GM10847 (cell line): ENCODE data around the gene DNAJC25.

Experiments
- POLR2A ChIP-seq: IDR thresholded peaks from 2 replicates; pipeline ENCODE4 v1.6.1; 2011; ENCODE audit not compliant: insufficient read length; ENCODE audit errors: extremely low read depth

DNAJC25 gene

DNA sequence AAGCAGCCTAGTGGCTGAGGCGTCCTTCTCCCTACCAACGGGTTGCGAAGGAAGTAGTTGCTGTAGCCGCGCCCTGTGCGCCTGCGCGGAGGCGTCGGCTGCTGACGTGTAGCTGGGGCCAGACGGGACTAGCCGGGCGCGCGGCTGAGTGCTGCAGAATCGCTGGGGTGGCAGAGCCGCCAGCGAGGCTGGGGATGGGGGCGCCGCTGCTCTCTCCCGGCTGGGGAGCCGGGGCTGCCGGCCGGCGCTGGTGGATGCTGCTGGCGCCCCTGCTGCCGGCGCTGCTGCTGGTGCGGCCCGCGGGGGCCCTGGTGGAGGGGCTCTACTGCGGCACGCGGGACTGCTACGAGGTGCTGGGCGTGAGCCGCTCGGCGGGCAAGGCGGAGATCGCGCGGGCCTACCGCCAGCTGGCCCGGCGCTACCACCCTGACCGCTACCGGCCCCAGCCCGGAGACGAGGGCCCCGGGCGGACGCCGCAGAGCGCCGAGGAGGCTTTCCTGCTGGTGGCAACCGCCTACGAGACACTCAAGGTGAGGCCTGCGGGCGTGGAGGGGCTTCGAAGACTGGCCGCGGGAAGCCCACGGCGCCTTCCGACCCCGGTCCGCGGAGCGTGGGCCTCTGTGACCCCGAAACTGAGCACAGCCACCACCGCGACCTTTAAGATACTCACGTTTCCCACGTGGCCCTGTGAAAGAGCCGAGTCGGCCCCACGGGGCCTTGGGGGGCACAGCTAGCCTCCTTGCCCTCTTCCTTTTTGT, at the start of gene DNAJC25:
DNAJC25 (plus strand) TSS at position 121 of the 758 bp plus-strand sequence; CDS start at position 195, 74 bp downstream.
- TF ChIP-seq POLR2A, result peak; percentile 99

DNA sequence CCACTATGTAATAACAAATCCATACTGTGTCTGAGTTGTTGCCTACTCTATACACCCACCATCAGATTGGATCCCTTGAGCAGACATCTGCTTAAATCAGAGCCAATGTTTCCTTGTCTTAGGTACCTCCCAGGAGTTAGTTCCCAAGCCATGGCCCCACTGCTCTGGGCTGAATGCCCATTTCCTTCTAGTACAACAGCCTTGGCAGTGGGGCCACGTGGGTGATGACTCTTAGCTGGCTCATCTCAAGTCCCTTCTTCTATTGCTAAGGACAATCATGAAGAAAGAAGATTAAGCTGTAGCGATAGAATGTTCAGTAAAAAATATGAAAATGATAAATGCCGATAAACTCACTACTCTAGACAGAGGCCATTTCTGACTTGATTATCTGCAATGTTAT, 48.2 kb upstream of the DNAJC25 start:
- no peak for TF ChIP-seq POLR2A

DNA sequence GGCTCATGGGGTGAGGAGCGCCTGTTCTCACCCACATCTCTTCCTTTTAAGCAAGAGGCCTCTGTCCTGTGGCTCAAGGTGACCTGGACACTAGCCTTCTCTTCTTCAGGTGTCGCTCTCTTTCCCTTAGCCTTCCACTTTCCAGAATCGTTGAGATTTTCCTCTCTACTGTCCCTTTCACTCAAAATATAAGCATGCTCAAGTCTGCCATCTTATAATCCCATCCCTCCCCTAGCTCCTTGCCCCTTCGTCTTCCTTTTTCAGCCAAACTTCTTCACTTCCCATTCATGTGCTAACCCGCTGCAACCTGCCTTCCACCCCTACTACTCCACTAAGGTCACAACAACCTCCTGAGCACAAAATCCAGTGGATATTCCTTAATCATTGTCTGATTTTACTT, 44.8 kb upstream of the DNAJC25 start:
- TF ChIP-seq POLR2A, result no peak

DNA sequence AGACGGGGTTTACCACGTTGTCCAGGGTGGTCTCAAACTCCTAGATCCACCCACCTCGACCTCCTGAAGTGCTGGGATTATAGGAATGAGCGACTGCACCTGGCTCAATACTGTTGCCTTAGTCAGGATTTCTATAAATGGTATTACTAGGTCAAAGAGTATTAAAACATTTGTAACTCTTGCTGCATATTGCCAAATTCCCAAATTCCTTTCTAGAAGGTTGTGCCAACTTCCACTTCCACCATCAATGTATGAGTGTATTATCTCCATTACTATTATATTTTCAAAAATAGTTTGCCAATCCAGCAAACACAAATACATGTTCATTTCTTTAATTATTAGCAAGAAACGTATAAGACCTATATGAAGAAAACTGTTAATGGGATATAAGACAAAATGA, 42.3 kb upstream of the DNAJC25 start:
- TF ChIP-seq POLR2A, result no peak

DNA sequence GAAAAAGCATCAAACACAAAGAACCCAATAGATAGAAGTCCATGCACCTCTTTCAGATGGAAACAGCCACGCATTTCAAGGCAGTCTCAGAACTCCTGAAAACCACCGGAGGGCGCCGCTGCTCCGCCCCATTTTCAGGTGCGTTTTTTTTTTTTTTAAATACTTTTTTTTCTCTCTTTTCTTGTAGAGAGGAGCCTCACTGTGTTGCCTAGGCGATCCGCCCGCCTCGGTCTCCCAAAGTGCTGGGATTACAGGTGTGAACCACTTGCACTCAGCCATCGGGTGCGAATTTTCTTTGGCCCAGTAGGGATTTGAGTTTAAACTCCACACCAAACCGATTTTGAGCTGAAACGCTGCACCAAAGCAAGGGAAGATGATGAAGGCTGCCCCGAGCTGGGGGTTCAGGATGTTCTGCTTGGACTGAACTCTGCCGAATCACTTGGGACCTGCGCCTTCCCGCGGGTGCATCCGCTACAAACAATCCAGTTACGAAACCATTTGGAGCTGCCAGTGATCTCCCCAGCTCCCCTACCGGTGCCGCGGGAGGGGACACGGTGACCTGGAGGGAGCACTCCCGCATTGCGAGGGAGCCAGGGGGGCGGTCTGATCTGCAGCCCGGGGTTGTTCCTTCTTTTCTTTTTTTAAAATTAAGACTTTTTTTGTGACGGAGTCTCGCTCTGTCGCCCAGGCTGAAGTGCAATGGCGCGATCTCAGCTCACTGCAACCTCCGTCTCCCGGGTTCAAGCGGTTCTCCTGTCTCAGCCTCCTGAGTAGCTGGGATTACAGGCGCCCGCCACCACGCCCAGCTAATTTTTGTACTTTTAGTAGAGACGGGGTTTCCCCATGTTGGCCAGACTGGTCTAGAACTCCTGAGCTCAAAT, 33.0 kb upstream of the DNAJC25 start:
- no peak for TF ChIP-seq POLR2A

DNA sequence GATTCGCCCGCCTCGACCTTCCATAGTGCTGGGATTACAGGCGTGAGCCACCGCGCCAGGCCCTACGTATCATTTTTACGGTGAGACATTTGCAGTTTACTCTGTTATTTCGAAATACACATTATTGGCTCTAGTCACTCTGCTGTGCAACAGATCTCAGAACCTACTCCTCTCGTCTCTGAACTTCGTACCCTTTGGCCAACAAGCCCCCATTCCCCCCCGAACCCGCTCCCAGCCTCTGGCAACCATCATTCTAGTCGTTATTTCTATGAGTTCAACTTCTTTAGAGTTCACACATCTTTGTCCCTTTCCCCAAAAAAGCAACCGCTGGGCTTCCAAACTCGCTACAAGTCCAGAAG, 32.4 kb upstream of the DNAJC25 start:
- TF ChIP-seq POLR2A, result no peak

DNA sequence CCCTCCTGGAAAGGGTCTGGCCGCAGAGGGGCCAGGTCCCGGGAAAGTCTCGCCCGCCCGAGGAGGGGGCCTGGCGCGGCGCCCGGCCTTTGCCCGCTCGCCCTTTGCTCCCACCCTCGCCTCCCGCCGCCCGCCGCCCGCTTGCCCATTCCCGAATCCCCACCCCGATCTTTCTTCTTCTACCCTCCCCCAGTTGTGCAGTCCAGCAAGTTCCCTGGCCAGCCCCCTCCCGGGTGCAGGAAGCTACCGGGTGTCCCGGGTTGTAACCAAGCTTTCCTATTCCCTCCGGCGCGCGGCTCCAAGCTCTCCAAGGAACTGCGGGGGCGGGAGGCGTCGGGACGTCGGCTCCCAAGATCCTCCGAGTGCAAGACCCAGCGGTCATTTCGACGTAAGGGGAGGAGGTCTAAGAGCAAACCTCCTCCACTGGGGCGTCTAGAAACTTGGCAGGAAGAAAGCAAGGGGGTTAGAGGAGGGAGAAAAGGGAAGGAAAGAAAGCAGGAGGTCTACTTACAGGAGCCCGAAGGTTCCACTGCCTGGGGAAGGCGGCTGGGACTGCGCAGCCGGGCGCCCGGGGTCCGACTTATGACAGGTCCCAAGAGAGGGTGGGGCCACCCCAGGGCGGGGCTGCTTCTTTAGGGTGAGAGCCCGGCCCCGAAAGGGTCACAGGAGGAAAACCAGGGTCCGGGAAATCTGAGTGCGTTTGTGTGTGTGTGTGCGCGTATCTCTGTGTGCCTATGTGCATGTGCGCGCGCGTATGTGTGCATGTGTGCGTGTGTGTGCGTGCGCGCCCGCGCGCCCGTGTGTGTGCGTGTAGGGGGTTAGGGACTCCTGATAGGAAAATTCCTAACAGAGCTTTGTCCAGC, 31.8 kb upstream of the DNAJC25 start, which contains the start of gene PTGR1:
PTGR1 (minus strand) TSS at position 556 of the 863 bp plus-strand sequence. CDS start 2,225 bp downstream, outside the sequence.
- no peak for TF ChIP-seq POLR2A

DNA sequence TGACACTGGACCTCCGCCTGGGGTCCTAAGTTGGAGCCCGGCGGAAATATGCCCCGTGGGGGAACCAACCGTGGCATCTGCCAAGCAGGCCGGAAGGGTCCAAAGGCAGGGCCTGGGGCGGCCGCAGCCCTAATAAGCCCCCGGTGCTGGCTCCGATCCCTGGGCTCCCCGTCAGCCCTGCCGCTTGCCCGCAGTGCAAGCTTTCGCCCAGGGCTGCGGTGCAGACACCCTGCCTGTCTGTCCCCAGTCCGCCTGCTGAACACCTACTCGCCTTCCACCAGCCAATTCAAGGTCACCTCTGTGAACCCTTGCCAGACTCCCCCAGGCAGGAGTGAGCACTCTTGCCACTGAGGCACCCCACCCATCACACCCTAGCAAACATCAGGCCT, 31.2 kb upstream of the DNAJC25 start:
- TF ChIP-seq POLR2A, result no peak

DNA sequence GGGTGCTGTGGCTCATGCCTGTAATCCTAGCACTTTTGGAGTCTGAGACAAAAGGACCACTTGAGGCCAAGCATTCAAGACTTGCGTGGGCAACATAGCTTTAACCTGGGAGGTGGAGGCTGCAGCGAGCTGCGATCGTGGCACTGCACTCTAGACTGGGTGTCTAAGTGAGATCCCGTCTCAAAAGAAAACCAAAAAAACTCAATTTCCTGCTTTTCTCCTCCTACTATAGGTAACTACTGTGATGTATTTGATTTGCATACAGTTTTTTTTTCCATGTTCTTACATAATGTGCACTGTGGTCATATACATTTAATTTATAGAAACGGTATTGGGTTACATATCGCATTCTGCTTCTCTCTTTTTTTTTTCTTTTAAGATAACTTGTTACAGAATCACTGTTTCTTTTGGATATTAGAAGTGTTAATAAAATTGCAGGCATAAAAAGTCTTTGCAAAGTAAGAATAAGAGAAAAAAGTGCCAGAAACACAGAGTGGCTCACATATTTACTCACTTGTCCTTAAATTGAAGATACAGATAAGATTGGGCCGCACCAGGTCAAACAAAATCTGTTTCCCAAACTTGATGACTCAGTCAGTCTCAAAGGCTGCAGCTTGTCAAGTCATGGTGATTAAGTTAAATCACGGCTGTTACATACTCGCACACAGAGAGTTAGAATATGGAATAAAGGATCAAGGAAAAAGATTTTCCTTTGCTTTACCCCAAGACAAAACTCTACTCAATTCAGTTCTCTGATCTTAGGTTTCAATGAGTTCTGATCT, 29.7 kb upstream of the DNAJC25 start:
- TF ChIP-seq POLR2A, result no peak

DNA sequence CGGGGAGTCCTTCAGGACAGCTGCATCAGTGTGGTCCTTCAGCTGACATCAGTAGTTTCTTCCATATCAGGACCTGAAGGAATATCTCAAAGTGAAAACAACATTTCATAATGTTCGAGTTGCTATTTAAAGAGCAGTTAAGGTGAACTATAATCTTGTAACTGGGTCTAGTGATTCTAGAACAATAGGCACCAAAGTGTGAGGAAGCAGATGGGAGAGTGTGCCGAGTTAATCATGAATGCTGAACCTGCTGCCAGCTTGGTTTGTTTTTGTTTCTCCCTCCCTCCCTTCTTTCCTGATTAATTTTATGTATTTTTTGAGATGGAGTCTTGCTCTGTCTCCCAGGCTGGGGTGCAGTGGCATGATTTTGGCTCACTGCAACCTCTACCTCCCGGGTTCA, 28.1 kb upstream of the DNAJC25 start:
- TF ChIP-seq POLR2A, result no peak

DNA sequence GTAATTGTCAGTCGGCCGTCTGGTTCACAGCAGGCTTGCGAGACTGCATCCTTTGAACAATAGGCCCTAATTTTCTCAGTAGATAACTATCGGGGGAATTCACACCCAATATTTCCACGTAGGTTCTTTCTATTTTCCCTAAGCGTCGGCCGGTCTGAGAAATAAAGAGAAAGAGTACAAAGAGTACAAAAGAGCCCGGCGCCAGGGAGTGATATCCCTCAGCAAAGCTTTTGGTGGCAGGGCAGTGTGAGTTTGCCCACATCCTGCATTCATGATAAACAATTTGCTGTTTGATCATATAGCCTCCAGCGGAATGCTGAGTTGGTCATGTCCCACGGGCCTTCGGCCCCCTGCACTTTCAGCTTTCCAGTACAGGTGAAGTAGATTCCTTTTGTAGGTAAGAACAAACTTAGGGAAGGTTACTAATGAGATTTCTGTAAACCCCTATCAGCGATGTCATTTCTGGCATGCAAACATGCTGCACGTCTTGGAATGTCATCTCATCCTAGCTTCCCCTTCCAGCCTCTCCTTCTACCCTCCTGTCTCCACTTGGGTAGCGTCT, 27.0 kb upstream of the DNAJC25 start:
- no peak for TF ChIP-seq POLR2A

DNA sequence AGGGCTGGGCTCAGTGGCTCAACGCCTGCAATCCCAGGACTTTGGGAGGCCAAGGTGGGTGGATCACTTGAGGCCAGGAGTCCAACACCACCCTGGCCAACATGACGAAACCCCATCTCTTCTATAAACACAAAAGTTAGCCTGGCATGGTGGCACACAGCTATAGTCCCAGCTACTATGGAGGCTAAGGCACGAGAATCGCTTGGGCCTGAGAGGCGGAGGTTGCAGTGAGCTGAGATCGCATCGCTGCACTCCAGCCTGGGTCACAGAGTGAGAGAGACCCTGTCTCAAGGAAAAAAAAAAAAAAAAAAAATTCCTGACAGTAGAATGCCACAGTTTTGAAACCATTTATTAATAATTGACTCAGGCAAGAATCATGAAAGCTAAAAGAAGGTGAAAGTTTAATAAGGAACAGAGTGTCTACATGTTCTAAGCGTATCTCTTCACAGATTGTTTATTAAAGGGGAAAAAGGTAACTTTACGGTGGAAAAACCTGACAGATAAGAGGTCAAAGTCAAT, 26.0 kb upstream of the DNAJC25 start:
- TF ChIP-seq POLR2A, result no peak

DNA sequence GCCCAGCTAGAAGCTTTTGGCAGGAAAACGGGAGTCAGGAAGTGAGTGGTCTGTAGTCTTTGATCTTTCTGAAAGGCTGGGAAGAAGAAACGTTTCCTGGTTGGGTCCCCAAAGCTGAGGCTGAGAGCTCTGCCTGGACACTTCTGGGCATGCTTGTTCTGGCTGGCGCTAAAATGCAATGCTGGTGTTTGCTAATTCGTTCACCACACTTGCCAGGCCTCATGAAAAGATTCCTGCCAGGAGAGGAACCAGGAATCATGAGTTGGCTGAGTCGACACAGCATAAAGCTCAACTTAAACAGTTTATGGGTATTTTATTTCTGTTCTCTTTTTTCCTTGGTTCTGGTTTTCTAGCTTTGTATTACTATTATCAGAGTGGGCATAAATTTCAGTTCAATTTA, 21.0 kb upstream of the DNAJC25 start:
- TF ChIP-seq POLR2A, result no peak

DNA sequence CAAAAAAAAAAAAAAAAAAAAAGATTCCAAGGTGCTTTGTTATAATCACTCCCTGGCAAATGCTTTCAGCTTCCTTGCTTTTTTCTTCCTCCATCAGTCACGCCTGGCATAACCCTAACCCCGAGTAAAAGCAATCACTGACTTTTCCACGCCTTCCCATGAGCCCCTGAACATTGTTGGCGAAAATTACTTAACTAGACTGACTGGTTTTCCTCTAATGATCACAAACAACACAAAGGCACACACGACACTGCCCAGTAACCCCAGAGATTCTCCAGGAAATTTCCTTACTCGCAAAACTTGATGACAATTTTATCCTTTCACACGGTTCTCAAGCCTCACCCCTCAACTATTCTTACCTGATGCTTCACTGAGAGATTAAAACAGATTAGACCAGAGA, 20.3 kb upstream of the DNAJC25 start:
- TF ChIP-seq POLR2A, result no peak

DNA sequence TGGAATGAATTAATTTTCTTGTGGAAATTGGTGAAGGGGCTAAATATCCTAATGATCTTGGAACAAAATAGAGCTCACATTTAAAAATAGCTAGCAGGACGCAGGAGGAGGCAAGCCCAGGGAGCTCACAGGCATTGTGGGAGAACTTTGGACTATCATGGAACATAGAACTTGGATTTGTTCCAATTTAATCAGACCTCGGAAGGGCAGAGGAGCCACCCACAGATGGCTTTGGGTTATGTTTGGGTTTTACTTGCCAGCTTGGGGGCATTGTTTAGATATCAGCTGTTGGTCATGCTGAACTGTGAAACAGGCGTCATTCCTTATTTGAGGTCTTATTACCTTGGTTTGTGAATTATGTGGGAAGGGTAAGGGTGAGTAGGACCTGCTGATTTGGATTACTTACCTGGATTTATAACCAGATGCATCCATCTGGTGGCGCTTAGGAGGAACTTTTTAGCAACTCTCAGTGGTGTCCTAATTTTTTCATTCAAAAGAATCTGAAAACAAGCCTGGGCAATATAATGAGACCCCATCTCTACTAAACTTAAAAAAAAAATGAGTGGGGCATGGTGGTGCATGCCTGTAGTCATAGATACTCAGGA, 17.6 kb upstream of the DNAJC25 start:
- no peak for TF ChIP-seq POLR2A
